Epithelial cell of proximal tubule (primary cell): Measurements from ENCODE around the gene SYCE1. TPM values are rescaled to one million over a fixed set of nuclear protein-coding genes. Genes with fewer than 3 reads are reported as not detected.

Experiments
- DNase-seq: peaks from one replicate; pipeline ENCODE4 v3.0.0-alpha.2; 2011; ENCODE audit warnings: low read depth
- H3K4me3 ChIP-seq: 2 replicates; pipeline ENCODE4 v1.5.1; 2011; ENCODE audit warnings: low read depth, mild to moderate bottlenecking, low read length
- CTCF ChIP-seq: conservative IDR thresholded peaks from 2 replicates; pipeline ENCODE4 v1.5.1; 2012; ENCODE audit warnings: low read depth, mild to moderate bottlenecking, low read length
- total RNA-seq: library from RNA; depleted of rRNA; stranded (reverse); fragments of >200 nt; gene quantifications from 2 replicates; pipeline ENCODE4 v1.2.3, GENCODE V29; 2015

SYCE1 gene
- total RNA-seq, 1 donor from 2014 or later, result not detected

- H3K4me3 ChIP-seq, result no peak overlapping the region
- no peak for DNase-seq
- no peak for TF ChIP-seq CTCF
Observed at GRCh38 chr10:133509700-133510099, 55.7 kb downstream of the SYCE1 start.

Other genes with a start within 250 kb of the SYCE1 start
- gene CALY, start 228.7 kb downstream of the SYCE1 start, total RNA-seq, result 1.5 TPM in 1 of 2 replicates, not detected in the other
- not detected in 2 replicates for gene PRAP1, start 218.2 kb downstream of the SYCE1 start, total RNA-seq
- gene FUOM, start 207.6 kb downstream of the SYCE1 start, total RNA-seq, result 57.2 and 75.5 TPM in 2 replicates
- gene ECHS1, start 192.2 kb downstream of the SYCE1 start, total RNA-seq, result 130 and 147 TPM in 2 replicates
- gene PAOX, start 186.3 kb downstream of the SYCE1 start, total RNA-seq, result 3.6 and 5.6 TPM in 2 replicates
- gene MTG1, start 171.4 kb downstream of the SYCE1 start, total RNA-seq, result 31.8 and 51.9 TPM in 2 replicates
- 0.12 and 0.51 TPM in 2 replicates for gene SPRN, start 141.0 kb downstream of the SYCE1 start, total RNA-seq
- 0.14 and 1.3 TPM in 2 replicates for gene SCART1, start 111.6 kb downstream of the SYCE1 start, total RNA-seq
- 0.17 and 1.1 TPM in 2 replicates for gene CYP2E1, start 38.2 kb downstream of the SYCE1 start, total RNA-seq
- gene FRG2B, start 61.2 kb upstream of the SYCE1 start, total RNA-seq, result not detected in 2 replicates